ENCODE data around the gene PAQR8.

The PAQR8 gene, protein sequence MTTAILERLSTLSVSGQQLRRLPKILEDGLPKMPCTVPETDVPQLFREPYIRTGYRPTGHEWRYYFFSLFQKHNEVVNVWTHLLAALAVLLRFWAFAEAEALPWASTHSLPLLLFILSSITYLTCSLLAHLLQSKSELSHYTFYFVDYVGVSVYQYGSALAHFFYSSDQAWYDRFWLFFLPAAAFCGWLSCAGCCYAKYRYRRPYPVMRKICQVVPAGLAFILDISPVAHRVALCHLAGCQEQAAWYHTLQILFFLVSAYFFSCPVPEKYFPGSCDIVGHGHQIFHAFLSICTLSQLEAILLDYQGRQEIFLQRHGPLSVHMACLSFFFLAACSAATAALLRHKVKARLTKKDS

GRCh38 chr6:52361945-52362442 is at the start of gene PAQR8:
TSS of gene PAQR8 (plus strand) at chr6:52362151. CDS start at chr6:52403214, 41,063 bp downstream.
- DNase-seq (ENCODE audit: low read depth) = peak; percentile 72

DNA sequence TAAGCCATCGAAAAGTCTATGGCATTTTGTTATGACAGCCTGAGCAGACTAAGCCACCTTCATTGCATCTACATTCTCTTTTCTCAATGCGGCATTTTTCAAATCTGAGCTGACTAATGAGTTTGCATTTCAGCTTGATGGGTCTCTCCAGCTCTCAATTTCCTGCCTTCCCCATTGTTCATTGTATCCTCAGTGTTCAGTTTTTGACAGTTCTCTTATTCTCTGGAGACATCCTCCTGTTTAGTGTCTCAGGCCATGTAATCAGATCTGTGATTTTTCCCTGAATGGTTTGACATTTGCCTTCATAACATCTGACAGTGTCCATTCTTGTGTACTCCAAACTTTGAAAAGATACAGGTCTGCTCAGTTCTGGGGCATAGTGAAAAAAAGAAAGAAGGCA is 49.5 kb upstream of the PAQR8 start:
- no peak for DNase-seq (ENCODE audit: low read depth)

DNA sequence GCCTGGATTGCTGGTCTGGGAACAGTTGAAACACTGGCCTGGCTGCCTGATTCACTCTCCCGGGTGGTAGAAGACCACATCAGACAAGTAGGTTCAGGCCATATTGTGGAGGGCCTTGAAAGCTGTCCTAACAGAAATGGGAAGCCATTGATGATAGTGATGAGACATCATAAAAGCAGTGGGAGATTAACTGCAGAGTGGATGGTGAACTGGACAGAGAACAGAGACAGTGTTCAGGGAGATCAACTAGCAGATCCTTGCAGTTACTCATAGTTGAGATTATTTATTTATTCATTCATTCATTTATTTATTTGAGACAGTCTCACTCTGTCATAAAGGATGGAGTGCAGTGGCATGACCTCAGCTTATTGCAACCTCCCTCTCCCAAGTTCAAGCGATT is 47.2 kb upstream of the PAQR8 start:
- DNase-seq (ENCODE audit: low read depth) = no peak

GRCh38 chr6:52317211-52317610 is 44.7 kb upstream of the PAQR8 start:
- peak; percentile 13 for DNase-seq (ENCODE audit: low read depth)

- peak; percentile 64 for DNase-seq (ENCODE audit: low read depth)
These were observed 43.9 kb upstream of the PAQR8 start for GRCh38 chr6:52317841-52318581.

GRCh38 chr6:52324189-52324588 is 37.8 kb upstream of the PAQR8 start:
- no peak for DNase-seq (ENCODE audit: low read depth)

GRCh38 chr6:52325695-52326471 is 36.1 kb upstream of the PAQR8 start:
- no peak for DNase-seq (ENCODE audit: low read depth)

DNA sequence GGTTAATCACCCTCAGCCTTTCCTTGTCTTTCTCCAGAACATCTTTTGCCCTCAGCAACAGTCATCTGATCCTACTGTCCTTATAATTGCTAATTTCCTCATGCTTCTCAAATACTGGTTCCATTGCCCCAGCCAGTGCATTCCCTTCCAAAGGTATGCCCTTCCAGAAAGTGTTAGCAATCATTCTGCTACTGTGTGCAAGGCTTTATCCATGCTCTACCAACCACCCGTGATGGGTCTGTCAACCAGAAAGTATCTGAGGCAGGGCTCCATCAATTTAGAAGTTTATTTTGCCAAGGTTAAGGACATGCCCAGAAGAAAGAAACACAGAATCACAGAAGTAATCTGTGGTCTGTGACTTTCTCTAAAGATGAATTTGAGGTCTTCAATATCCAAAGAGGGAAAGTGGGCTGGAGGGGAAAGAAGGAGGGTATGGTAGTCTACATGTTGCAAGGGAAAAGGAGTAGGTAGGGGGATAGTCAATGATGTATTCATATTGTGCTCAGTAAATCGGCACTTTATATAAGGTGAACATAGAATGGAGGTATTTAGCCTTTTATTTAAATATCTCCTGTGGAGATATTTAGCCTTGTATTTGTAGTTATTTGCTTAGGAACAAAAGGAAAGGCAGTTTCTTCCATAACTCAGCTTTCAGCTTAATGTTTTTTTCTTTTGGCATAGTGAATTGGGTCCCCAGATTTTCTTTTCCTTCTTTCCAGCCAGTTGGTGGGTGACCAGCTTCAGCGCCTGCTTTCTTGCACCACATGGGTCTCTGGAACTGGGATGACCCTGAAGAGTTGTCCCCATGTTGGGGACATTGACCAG is 35.2 kb upstream of the PAQR8 start:
- no peak for DNase-seq (ENCODE audit: low read depth)

DNA sequence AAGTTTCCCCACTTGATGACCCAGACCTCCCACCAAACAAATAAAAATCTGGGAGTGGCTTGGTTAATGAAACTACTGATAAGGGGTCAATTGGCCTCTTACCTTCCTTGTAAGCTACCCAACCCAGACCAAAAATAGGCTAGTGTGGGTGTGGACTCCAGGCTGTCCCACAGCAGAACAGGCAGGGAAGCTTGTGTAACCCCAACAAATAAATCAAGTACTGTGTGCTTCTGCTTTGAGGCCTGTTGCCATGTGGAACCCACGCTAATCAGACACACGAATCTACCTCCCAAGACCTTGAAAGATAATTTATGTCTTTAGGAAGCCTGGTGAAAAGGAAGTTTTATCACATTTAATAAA is 33.7 kb upstream of the PAQR8 start:
- DNase-seq (ENCODE audit: low read depth) = no peak

- DNase-seq (ENCODE audit: low read depth) = no peak
These were observed 33.2 kb upstream of the PAQR8 start for GRCh38 chr6:52328729-52329128.

GRCh38 chr6:52330470-52330869 is 31.5 kb upstream of the PAQR8 start:
- no peak for DNase-seq (ENCODE audit: low read depth)

DNA sequence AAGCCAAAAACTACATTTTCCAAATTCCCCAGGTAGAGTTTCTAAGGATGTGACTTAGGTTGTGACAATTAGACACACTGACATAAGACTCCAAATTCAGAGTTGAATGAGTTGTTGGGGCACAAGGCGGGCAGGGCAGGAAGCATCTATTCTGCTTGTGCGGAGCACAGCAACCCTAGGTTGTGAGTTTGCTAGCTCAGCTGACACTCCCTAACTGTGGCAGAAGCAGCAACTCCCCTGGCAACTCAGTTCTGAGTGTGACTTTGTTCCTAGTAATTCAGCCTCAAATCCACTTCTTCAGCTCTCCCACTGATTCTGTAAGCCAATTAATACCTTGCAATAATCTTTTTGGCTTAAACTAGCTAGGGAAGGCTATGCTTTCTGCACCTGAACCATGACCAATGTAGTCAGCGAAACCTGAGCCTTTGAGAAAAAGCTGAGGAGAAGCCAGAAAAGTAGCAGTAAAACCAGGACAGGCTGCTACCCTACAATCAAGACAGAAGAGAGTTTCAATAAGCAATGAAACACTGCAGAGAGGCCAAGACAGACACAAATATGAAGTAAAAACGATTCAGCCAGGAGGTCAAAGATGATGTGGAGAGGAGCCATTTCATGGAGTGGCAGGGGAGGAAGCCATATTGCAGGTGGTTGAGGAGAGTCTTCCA is 30.0 kb upstream of the PAQR8 start:
- no peak for DNase-seq (ENCODE audit: low read depth)

GRCh38 chr6:52333840-52334200 is 28.1 kb upstream of the PAQR8 start:
- DNase-seq (ENCODE audit: low read depth) = no peak

DNA sequence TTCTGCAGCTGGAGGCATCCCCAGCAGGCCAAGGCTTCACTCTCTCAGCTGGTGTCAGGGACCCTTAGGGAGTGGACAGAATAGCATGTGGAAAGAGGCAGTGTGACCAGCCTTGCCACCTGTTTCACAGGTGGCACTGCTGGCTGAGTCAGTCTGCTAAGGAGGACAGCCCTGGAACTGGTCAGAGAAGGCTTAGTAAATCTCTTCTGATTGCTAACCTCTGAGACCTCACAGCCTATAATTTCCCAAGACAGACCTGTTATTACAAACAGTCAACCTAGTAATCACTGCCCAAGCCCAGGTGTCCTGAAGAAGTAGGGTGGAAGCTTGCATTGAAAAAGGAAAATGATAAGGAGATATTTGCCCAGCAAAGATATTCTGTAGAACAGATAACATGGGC is 26.4 kb upstream of the PAQR8 start:
- DNase-seq (ENCODE audit: low read depth) = no peak

DNA sequence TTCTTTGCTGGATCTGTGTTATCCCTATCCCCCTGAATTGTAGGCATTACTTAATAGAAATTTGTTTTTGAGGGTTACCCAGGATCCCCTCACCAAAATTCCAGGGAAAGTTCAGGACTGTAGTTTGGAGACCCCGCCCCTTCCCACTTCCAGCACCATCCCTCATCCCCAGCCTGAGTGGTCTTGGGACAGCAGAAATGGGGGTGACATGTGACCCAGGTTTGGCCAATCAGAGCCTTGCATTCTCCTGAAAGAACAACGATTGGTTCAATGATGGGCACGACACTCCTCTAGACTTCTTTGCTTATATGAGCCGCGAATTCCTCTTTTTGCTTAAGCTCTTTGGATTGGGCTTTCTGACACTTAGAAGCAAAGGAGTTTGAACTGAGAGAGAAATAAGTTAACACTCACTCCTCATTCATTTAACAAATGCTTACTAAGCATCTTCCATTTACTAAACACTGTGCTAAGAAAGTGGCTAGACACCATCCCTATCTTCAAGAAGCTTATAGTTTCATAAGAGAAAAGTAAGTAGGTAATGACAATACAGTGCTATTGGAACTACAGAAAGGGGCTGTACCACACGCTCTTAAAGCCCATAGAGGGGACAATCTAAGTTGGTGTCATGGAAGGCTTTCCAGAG is 24.9 kb upstream of the PAQR8 start:
- no peak for DNase-seq (ENCODE audit: low read depth)

DNA sequence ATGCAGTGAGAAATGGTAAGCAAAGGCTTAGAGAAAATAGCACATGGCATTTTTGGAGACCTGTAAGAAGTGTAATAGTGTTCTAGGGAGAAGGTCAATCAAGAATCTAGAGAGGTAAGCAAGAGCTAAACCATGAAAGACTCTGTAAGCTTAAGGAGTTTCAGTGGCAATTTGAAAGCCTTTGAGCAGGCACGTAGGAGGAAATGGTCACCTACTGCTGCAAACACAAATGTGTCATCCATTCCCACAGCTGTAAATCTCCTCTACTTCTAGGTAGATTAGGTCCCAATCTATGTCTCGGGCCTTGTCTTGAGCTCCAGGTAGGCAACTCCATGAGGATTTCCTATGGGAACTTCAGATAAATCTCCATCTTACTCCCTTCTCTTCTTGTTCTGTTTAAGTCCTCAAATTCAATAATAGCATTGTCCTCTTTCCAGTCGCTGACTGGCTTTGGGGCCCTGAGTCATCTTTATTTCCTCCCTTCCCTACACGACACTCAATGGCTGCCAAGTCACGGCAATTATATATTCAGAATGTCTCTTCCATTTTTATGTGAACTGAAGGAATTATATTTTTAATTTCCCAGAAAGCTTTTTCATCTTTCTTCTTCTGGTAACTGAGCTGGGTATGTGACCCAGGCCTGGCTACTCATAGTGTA is 24.2 kb upstream of the PAQR8 start:
- no peak for DNase-seq (ENCODE audit: low read depth)

- no peak for DNase-seq (ENCODE audit: low read depth)
These were observed 21.4 kb upstream of the PAQR8 start for GRCh38 chr6:52340603-52340880.

- DNase-seq (ENCODE audit: low read depth) = no peak
These were observed 20.2 kb upstream of the PAQR8 start for GRCh38 chr6:52341561-52342260.

DNA sequence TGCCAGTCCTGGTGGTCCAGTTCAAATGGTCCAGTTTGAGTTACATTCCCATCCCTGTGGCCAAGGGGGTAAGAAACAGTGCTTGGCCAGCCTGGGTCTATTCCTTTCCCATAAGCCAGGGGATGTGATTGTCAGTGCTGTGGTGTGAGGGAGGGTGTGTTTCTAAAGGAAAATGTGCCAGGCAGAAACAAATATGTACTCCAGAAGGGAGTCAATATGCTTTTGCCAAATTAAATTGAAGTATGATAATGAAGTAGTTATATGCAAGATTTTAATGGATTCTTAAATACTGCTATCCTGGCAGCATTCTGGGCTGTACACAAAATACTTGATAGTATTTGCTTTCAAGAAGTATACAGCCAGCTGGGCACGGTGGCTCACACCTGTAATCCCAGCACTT is 16.6 kb upstream of the PAQR8 start:
- DNase-seq (ENCODE audit: low read depth) = no peak

- peak; percentile 14 for DNase-seq (ENCODE audit: low read depth)
These were observed 15.4 kb upstream of the PAQR8 start for GRCh38 chr6:52346503-52346902.

Measured in EH (cell line).